ENCODE data around the gene ERFE.

Gene ERFE

DNA sequence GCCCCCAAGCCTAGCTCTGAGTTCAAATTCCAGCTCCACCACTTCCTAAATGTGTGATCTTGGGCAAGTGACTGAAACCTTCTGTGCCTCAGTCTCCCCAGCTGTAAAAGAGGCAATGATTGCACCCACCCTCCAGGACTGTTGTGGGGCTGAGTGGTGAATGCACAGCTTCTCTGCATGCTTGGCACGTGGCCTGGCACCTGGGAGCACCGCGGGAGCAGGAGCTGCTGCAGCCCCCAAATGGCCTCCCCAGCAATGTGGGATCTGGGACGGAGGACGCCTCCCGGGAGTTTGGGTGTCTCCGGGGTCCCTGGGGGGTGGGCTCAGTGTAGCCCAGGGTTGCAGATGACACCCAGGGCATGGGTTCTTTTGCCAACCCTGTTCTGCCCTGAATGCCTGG is 18.7 kb upstream of the ERFE start:
- no peak for DNase-seq

DNA sequence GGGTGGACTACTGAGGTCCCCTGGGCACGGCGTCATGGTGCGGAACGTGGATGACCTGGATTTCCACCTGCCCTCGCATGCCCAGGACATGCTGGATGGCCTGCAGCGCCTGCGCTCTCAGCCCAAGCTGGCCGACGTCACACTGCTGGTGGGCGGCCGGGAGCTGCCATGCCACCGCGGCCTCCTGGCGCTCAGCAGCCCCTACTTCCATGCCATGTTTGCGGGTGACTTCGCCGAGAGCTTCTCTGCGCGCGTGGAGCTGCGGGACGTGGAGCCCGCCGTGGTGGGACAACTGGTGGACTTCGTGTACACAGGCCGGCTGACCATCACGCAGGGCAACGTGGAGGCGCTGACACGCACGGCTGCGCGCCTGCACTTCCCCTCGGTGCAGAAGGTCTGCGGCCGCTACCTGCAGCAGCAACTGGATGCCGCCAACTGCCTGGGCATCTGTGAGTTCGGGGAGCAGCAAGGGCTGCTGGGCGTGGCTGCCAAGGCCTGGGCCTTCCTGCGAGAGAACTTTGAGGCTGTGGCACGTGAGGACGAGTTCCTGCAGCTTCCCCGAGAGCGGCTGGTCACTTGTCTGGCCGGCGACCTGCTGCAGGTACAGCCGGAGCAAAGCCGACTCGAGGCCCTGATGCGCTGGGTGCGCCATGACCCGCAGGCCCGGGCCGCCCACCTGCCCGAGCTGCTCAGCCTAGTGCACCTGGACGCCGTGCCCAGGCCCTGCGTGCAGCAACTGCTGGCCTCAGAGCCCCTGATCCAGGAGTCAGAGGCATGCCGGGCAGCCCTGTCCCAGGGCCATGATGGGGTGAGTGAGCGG is 17.8 kb upstream of the ERFE start:
- no peak for DNase-seq

DNA sequence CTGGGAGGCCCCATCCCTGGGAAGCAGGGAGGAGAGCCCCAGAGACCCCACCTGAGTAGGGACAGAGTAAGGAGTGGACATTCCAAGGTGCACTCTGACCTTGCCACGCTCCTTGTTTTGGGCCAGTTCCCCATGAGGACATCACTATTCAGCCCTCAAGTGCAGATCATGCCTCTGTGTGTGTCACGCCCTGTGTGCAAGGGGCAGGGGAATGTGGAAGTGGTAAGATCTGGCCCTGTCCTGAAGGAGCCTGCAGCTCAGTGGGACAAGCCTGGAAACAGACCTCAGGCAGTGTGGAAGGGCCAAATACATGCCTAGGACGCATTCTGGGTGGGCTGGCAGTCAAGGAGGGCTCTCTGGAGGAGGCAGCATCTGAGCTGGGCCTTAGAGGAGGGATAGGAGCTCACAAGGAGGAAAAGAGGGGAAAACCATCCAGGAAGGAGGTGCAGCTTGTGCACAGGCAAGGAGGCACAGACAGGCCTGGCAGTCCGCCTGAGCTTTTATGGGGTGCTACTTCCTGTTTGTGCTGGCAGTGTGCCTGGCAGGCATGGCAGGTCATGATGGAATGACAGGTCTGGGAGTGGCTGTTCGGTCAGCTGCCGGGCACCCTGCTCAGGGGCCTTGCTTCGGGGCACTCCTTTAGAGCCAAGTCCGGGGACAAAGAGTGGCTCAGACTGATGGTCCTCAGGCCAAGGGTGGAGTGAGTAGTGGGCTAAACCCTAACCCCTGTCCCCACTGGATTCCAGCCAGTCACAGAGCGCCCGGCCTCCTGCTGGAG is 17.0 kb upstream of the ERFE start:
- no peak for DNase-seq

DNA sequence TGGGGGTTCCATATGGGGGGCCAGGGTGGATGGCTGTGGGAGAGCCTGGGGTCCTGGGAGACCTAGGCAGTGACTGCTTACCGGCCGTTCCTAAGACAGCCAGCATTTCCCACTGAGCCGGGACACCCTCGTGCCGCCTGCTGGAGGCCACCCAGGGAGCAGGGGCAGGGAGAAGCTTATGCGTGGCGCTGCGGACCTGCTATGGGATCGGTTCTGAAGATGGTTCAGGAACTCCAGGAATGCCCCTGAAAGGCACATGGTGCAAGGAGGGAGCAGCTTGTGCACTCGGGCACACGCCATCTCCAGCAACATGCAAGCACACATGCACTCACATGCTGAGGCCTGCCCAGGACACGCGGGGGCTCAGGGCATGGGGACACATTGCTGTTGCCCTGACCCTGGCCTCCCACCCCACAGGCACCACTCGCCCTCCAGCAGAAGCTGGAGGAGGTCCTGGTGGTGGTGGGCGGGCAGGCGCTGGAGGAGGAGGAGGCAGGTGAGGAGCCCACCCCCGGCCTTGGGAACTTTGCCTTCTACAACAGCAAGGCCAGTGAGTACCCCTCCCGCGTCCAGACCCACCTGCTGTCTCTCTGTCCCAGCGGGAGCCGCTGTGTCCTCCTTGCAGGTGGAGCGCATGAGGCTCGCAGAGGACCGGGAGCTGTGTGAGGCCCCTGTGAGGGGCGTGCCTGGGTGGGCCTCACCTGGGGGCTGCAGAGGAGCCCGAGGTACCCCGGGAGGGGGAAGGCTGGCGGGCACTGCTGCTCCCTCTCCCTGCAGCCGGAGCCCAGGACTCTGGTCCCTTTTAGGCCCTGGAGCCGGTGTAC is 16.2 kb upstream of the ERFE start:
- no peak for DNase-seq

DNA sequence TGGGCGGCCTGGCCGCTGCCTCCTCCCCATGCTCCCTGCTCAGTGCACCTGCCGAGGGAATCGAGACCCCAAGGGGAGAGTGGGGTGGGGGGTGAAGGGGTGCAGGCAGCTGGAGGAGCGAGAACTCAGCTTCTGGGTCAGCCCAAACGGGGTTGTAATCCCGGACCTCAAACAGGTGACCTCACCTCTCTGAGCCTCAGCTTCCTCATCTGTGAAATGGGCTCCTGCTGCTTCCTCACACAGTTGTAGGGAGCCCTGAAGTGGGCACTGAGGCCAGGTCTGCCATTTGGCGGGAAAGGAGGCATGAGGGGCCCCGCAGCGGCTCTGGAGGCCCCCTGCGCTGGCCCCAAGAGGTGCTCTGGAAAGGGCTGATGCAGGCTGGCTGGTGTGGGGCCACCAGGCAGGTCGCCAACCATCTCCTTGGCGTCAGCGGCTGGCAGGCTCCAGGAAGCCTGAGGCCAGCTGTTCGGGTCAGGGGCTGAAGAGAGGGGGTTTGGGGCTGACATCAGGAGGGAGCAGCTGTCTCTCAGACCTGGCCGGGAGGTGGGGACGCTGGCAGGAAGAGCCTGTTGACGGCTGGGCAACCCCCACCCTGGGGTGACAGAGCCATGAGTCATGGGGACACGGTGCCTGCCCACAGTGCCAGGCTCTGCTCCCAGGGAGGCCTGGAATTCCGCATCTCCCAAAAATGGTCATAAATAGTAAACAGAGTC is 15.4 kb upstream of the ERFE start:
- no peak for DNase-seq

DNA sequence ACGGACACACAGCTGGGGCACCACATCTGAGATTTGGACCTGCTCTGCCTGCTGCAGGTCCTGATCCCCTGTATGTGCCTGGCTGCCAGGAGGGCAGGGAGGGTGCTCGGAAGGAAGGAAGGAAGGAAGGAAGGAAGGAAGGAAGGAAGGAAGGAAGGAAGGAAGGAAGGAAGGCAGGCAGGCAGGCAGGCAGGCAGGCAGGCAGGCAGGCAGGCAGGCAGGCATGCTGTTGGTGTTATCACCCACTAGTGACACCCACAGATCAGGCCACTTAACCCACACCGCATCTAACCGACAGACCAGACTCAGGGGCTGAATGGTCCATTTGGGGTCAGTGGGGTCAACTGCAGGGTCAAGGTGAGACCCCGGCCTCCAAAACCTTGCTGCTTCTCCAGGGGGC is 14.5 kb upstream of the ERFE start:
- no peak for DNase-seq

DNA sequence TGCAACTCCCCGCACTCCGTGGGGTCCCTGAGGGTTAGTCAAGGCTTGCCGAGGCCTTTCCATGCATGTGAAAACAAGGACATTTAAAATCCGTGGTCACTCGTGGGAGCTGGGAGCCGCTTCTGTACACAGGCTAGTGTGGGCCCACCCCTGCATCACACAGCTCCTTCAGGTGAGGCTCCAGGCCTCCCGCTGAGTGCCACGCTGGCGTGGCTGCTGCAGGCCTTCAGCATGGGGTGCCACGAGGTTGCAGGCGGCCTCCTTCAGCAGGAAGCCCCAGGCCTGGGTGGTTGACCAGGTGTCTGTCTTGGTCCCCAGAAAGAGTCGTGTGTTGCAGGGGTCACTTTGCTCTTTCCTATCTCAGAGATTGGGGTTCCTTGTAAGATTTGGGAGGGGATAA is 13.7 kb upstream of the ERFE start:
- no peak for DNase-seq

DNA sequence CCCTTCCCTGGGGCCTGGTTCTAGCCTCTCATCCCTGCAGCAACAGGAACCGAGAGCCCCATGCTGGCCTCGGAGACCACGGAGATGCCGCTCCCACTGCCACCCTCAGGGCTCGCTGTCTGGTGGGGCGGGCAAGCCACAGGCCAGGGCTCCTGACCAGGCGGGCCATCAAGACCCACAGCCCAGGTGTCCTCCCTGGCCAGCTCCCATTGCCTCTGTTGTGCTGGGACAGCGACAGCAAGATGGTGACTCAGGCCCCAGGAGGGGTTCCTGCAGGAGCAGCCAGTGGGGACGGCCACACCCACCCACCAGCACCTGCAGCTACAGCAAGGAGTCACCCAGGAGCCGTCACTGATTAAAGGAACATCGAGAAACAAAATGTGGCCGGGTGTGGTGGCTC is 12.9 kb upstream of the ERFE start:
- DNase-seq: no peak

DNA sequence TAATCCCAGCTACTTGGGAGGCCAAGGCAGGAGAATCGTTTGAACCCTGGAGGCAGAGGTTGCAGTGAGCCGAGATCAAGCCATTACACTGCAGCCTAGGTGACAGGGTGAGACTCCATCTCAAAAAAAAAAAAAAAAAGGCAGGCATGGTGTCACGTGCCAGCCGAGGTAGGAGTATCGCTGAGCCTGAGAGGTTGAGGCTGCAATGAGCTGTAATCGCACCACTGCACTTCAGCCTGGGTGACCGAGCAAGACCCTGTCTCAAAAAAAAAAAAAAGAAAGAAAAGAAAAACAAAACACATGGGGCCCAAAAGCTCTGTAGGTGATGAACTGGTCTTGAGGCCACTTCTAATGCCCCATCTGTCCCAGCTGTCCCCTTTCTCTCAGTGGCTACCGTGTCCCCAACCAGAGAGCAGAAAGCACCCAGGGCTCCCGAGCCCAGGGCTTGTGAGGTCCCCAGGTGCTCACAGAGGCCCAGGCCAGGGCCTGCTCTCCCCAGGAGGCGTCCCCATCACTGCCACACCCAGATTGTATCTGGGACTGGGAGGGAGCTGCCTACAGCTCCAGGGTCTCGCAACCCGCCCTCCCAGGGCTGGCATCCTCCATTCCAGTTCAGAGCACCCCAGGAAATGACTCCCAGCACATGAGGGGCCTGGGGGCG is 11.8 kb upstream of the ERFE start:
- no peak for DNase-seq

DNA sequence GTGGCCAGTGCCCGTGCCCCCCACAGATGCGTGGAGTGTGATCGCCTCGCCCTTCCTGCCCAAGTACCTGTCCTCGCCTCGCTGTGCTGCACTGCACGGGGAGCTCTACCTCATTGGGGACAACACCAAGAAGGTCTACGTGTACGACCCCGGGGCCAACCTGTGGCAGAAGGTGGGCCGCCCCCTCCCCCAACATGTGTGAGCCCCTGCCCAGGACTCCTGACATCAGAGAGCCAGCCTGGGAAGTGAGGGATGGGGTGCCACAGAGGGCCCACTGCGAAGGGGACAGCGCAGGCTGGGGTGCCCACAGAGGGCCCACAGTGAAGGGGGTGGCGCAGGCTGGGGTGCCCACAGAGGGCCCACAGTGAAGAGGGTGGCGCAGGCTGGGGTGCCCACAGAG is 9.8 kb upstream of the ERFE start:
- DNase-seq: no peak

DNA sequence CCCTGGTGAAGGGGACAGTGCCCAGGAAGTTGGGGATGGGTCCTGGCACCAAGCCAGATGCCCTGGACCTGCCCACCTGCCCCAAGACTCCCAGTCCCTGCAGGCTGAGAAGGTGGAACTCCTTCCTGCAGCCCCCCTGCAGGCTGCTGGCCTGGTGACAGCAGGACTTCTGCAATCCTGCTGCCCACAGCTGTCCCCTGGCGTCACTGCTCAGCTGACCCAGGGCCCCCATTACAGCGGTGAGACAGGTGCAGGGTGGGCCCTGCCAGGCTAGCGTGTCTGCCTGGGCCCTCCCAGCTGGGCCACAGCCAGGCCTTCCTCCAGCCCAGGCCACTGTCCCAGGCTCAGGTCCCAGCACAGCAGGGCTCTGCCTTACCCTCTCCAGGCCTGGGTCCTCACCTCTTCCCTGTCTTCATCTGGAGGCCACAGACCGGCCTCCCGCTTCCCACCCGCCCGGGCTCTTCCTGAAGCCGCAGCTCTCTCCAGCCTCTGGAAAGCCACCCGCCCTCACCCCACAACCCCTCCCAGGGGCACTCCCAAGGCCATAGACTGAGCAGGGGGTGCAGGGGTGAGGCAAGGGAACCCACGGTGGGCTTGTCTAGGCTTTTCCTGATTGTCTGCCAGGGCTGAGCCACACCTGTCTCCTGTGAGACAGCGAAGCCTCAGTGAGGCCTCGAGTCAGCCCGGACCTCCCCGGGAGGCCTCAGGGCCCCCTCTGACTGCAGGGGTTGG is 8.8 kb upstream of the ERFE start:
- no peak for DNase-seq

DNA sequence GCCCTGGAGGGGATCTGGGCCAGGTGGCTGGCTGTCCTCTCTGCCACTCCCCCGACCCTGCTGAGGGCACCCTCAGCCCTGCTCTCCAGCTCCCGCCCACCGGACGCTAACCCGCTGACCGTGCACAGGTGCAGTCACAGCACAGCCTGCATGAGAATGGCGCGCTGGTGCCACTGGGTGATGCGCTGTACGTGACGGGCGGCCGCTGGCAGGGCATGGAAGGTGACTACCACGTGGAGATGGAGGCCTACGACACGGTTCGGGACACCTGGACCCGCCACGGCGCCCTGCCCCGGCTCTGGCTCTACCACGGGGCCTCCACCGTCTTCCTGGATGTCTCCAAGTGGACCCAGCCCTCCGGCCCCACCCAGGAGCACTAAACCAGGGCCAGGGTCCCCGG is 8.1 kb upstream of the ERFE start:
- no peak for DNase-seq

DNA sequence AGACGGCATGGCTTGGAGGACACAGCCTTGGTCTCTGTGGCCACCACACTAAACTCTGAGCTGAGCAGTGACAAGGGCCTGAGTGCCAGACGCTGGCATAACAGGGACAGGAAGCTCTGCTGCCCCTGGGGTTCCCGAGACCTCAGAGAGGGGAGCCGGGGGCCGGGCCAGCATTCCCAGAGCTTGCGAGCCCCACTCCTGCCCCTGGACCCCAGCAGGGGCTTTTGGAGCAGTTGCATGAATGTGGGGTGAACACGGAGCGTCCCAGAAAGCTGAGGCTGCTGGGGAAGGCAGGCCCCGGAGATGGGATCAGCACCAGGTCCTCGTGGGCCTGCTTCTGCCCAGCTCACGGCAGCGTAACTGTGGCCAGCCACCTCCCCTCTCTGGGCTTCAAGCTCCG is 7.6 kb upstream of the ERFE start:
- no peak for DNase-seq

DNA sequence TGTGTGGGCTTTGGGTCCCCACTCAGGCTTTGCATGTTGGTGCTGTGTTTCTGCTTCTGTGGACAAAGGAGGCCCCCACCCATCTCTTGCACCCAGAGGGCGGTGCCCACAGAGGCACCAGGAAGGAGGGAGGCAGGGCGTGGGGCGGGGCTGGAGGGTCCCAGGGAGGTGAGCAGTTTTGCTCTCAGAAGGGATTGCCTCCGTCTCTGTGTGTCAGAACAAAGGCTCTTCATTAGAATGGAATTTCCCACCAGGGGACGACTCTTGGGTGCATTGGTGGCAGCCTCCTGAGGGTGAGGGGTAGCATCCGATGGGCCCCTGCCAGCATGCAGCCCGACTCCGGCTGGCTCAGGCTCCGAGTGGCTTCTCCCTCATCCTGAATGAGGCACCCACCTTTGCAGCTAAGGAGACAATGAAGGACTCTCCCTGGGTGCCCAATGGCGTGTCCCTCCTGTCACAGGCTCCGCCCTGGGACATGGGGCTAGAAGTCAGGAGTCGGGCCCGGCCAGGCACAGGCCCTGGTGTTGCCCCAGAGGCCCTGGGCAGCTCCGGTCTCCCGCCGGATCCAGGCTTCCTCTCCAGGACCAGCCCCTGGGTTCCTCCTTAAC is 7.0 kb upstream of the ERFE start:
- no peak for DNase-seq

DNA sequence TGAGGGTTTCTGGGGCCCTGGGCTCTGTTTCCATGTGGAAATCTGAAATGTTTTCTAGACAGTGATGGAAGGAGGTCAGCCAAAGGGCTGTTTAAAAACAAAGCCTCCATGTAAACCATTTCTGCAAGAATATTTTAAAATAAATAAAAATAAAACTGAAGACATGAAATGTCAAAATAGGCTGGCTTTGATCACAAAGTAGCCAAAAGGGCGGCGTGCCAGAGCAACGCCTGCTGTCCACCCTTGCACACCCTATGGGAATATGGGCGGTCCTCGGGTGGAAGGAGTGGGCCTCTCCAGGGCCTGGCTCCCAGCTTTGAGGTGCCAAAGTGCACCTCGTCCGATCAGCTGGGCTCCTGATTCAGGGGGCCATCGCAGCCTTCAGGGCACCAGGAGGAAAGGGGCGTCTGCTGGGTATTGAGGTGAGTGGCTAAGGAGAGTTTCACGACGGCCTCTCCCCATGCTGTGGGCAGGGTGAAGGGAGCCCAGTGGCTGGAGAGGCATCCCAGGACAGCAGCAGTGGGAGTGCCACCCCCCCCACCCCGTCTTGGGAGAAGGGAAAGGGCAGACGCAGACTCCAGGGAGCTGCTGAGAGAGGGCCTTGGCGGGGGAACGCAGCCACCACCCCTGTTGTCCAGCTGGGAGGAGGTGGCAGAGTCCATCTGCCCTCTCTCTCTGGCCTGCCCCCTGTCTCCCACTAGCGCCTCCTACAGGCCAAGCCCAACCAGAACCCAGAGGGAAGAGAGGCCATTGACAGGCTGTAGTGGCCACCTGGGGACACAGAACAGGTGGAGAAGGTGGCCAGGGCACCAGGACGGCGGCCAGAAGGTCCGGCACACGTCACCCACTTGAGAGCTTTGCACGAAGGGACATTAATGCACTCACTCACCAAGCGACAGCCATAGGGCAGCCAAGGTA is 5.7 kb upstream of the ERFE start:
- no peak for DNase-seq

DNA sequence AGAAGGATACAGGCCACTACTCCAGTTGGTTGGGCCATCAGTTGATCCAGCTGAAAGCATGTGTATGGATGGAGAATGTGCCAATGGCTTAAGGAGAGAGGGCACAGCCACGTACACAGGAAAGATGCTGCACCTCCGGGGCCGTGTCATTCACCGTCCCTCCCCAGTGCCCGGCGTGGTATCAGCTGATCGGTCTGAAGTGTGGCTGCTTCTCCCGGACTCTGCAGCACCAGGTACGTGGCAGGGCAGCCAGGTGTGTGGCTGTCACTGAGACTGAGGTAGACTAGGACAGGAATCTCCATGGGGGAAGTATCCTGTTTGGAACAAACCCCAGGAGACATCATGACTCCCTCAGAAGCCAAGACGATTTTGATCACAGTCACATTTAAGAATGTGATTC is 4.2 kb upstream of the ERFE start:
- DNase-seq: no peak

DNA sequence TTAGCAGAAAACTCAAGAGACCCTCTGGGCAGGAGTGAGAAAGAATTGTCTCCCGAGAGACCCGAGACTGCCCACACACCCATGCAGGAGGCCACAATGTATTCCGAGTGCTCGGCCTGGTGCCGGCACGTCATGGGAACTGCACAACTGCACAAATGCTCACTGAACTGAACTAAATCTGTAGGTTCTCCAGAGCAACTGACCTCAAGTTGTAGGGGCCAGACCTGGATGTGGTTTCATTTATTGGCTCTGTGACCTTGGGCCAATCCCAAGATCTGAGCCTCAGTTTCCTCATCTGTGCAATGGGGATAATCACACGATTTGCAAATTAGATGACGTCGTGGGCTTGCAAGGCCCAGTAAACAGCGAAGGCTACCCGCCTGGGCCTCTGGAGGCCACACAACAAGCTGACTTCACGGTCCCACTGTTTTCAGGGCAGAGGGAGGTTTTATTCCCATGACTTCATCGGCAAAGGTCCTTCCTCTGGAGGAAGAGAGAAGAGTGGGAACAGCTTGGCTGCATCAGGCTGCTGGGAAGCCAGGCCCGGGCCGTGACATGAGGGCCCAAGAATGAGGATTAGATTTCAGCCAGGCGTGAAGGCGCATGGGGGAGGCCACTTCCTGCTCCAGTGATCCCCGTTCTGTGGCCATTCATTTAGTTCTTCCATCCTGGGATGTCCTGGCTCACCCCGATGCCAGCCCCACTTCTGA is 3.6 kb upstream of the ERFE start:
- no peak for DNase-seq

DNA sequence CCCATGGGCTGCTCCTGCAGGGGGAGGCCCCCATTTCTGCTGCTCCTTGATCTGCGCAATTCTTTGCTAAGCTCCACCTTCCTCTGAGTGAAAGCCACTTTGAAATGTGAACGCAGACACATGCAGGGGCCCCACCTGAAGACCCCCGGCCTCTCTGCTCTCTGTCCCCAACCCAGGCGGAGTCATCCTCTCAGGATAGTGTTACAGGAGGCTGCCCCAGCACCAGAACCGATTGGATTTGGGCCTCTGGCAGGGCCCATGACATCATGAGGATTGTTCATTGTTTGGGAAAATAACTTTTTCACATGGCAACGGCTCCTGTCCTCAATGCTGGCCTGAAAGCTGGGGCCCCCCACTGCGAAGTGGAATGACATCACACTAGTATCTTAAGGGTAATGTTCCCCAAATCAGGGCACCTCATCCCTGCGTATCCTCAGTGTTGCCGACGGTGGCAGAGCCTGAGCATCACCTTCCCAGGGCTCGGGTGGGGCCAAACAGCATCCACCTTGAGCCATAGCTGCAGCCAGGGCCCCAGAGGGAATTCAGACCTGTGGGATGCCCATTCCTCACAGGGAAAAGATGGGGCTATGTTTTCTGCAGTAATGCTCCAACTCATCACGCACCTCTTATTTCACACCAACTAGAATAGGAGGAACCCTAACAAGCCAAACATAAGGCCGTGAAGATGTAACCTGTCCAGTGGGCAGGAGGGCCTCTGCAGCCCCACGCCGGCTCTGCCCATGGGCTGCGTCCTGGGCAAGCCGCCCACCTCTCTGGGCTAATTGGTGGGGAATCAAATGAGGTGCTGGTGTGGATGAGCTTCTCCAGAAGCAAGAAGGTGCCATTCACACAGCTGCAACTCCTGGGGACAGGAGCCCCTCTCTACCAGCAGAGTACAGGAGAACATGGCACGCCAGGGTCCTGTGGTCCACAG is 2.7 kb upstream of the ERFE start:
- no peak for DNase-seq

Measured in activated CD4-positive, alpha-beta T cell treated with anti-CD3 and anti-CD28 coated beads, Interleukin-2, amount 50 U/mL, for 48 hours (primary cell).